MCF 10A (cell line): ENCODE measurements around the gene SLC25A20. TPM values are rescaled to one million over a fixed set of nuclear protein-coding genes. Genes with fewer than 3 reads are reported as not detected.
"Not testable (repeated sequence)": the region's sequence is repeated elsewhere in the genome, so short reads cannot be mapped to it uniquely, and the experiment has no call there.

Source experiments
- BruUV-seq: library from RNA; stranded (reverse); fragments of 400-500 nt; replicated peaks from 2 replicates; lab custom pipeline; 2021; lab: Mats Ljungman, UMichigan
- CTCF ChIA-PET: fragments of 300-600 bp; sonication (Branson Sonifier 250); formaldehyde crosslinking; extraction: SDS; loops from one replicate; lab custom pipeline; 2021; ENCODE audit warnings: antibody characterized with exemption, inconsistent platforms; lab: Yijun Ruan, JAX
- POLR2A ChIA-PET: fragments of 300-600, 350-650 bp; sonication (Branson Sonifier 250); formaldehyde crosslinking; extraction: SDS; loops from one replicate; lab custom pipeline; 2020; ENCODE audit warnings: antibody characterized with exemption, inconsistent platforms; lab: Yijun Ruan, JAX
- DNase-seq: peaks from one replicate; pipeline ENCODE4 v3.0.0-alpha.2; 2018; ENCODE audit not compliant: unreplicated experiment
- H3K27ac Mint-ChIP-seq: one replicate; pipeline ENCODE4 v1.8.0; 2022; ENCODE audit warnings: mild to moderate bottlenecking, low read depth, mixed read lengths; ENCODE audit not compliant: unreplicated experiment
- H3K27me3 Mint-ChIP-seq: one replicate; pipeline ENCODE4 v1.8.0; 2022; ENCODE audit warnings: mixed read lengths; ENCODE audit not compliant: insufficient read depth, unreplicated experiment
- H3K36me3 Mint-ChIP-seq: one replicate; pipeline ENCODE4 v1.8.0; 2022; ENCODE audit warnings: mild to moderate bottlenecking, moderate library complexity, mixed read lengths; ENCODE audit not compliant: insufficient read depth, unreplicated experiment
- H3K4me1 Mint-ChIP-seq: one replicate; pipeline ENCODE4 v1.8.0; 2022; ENCODE audit warnings: mixed read lengths; ENCODE audit not compliant: insufficient read depth, unreplicated experiment
- H3K4me3 Mint-ChIP-seq: one replicate; pipeline ENCODE4 v1.8.0; 2022; ENCODE audit warnings: mild to moderate bottlenecking, moderate library complexity, mixed read lengths; ENCODE audit not compliant: unreplicated experiment
- H3K9me3 Mint-ChIP-seq: one replicate; pipeline ENCODE4 v1.8.0; 2022; ENCODE audit warnings: mixed read lengths; ENCODE audit not compliant: unreplicated experiment
- CTCF ChIP-seq: fragments of 200-600 bp; IDR thresholded peaks from one replicate; pipeline ENCODE4 v1.8.0; 2022; ENCODE audit warnings: antibody characterized with exemption, mild to moderate bottlenecking; ENCODE audit not compliant: unreplicated experiment
- intact Hi-C: fragments of 100-400 bp; cut with micrococcal nuclease; formaldehyde crosslinking; loops from 2 replicates; pipeline ENCODE4 v1.14.1; 2022
- total RNA-seq: library from RNA; stranded (reverse); gene quantifications from 2 replicates; pipeline ENCODE4 v1.2.3, GENCODE V29; 2022

The SLC25A20 gene
- total RNA-seq, 1 experiment from 2014 or later = 11.5 TPM

DNA sequence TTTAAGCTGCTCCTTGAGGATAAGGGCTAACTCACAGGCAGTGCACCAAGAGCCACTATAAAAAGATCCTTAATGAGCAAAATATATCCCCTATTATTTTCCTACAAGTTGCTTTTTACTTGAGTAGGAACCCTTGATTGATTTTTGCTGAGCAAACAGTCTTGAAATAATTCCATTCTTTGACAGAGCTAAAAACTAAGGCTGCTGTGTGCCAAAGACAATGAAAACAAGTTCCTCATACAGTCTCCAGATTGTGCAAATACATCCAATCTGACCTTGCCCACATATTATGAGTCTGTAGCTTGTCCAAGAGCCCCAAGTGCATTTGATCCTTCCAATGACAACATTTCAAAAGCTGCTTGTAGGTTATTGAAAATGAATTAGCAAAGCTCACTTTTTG is 66.0 kb downstream of the SLC25A20 start:
- intact Hi-C loops = no loop called here
- Mint-ChIP-seq H3K27ac (no peak overlapping the region), H3K4me3 (no peak overlapping the region), H3K9me3 (no peaks in the 10 kb centered on the region), H3K36me3 (peaks cover 9% of the 10 kb centered on the region), H3K4me1 (no peaks in the 10 kb centered on the region), H3K27me3 (no peaks in the 10 kb centered on the region)
- TF ChIP-seq CTCF = no peak
- ChIA-PET POLR2A (interaction anchor here (0.6 to 1.4 kb wide), 4 partner anchors 15 to 116 kb away, joined by 3 to 6 read pairs (median 4); partner anchors contain the start of genes IP6K2 and PRKAR2A), CTCF (interaction anchor here (0.5 to 0.7 kb wide), 3 partner anchors 9 to 441 kb away, joined by 3 read pairs; no protein-coding TSS in a partner anchor)
- no TSS peak for BruUV-seq
- no peak for DNase-seq

DNA sequence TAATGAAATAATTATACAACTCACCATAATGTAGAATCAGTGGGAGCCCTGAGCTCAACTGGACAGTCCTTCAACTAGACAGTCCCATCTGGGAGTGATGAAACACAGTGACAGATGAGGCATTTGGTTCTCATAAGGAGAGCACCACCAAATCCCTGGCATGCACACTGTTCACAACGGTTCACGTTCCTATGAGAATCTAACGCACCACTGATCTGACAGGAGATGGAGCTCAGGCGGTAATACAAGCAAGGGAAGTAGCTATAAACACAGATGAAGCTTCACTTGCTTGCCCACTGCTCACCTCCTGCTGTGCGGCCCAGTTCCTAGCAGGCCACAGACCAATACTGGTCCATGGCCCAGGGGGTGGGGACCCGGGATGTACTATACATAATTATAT is 68.0 kb downstream of the SLC25A20 start:
- intact Hi-C loops = no loop called here
- no peak for TF ChIP-seq CTCF
- Mint-ChIP-seq H3K27ac (no peak overlapping the region), H3K4me3 (no peak overlapping the region), H3K27me3 (no peaks in the 10 kb centered on the region), H3K9me3 (no peaks in the 10 kb centered on the region), H3K36me3 (peaks cover 6% of the 10 kb centered on the region), H3K4me1 (peaks cover 10% of the 10 kb centered on the region)
- CTCF ChIA-PET = interaction anchor here (0.6 to 0.7 kb wide), 2 partner anchors 16 to 272 kb away, joined by 3 to 4 read pairs; no protein-coding TSS in a partner anchor
- BruUV-seq = no TSS peak
- DNase-seq = no peak
- POLR2A ChIA-PET = interaction anchor here (0.7 kb wide), 2 partner anchors 9 to 23 kb away, joined by 3 to 4 read pairs; no protein-coding TSS in a partner anchor

GRCh38 chr3:48829525-48829924 is 69.2 kb downstream of the SLC25A20 start:
- H3K4me3 Mint-ChIP-seq, BruUV-seq, H3K36me3 Mint-ChIP-seq, CTCF ChIA-PET, H3K27ac Mint-ChIP-seq, H3K27me3 Mint-ChIP-seq, intact Hi-C loops, POLR2A ChIA-PET, H3K9me3 Mint-ChIP-seq, DNase-seq: not testable (repeated sequence)
- H3K4me1 Mint-ChIP-seq = peaks cover 10% of the 10 kb centered on the region

- BruUV-seq, H3K27ac Mint-ChIP-seq, H3K27me3 Mint-ChIP-seq, intact Hi-C loops, H3K4me3 Mint-ChIP-seq, DNase-seq, H3K9me3 Mint-ChIP-seq: not testable (repeated sequence)
- Mint-ChIP-seq H3K36me3 (peaks cover 11% of the 10 kb centered on the region), H3K4me1 (peaks cover 10% of the 10 kb centered on the region)
- ChIA-PET CTCF (interaction anchor here (1.1 kb wide), 1 partner anchor 88 kb away, joined by 4 read pairs; no protein-coding TSS in a partner anchor), POLR2A (interaction anchor here (0.6 kb wide), 2 partner anchors 32 to 59 kb away, joined by 3 to 4 read pairs; no protein-coding TSS in a partner anchor)
Observed at GRCh38 chr3:48827874-48828273, 70.8 kb downstream of the SLC25A20 start.

GRCh38 chr3:48826451-48826850 is 72.2 kb downstream of the SLC25A20 start:
- H3K27me3 Mint-ChIP-seq = no peaks in the 10 kb centered on the region

More at GRCh38 chr3:48826451-48826850, 72.2 kb downstream of the SLC25A20 start:
- H3K4me3 Mint-ChIP-seq = no peak overlapping the region
- peaks cover 10% of the 10 kb centered on the region for H3K4me1 Mint-ChIP-seq
- no peak overlapping the region for H3K27ac Mint-ChIP-seq
- peaks cover 11% of the 10 kb centered on the region for H3K36me3 Mint-ChIP-seq
- DNase-seq = no peak
- no TSS peak for BruUV-seq
- no peaks in the 10 kb centered on the region for H3K9me3 Mint-ChIP-seq
- no peak for TF ChIP-seq CTCF
- ChIA-PET POLR2A (no interaction called here), CTCF (no interaction called here)
- intact Hi-C loops = no loop called here
